HepG2 (cell line): Measurements from ENCODE around the gene KCTD6. TPM values are rescaled to one million over a fixed set of nuclear protein-coding genes. Genes with fewer than 3 reads are reported as not detected.

Experiments used
- GPN1 ChIP-seq: sonication (generic); formaldehyde crosslinking; IDR thresholded peaks from 2 replicates; pipeline ENCODE4 v1.5.1; 2020; ENCODE audit warnings: missing genetic modification reagents, borderline replicate concordance
- JARID2 ChIP-seq: sonication (generic); formaldehyde crosslinking; IDR thresholded peaks from 2 replicates; pipeline ENCODE4 v1.8.1; 2023; ENCODE audit warnings: missing genetic modification reagents, inconsistent platforms; ENCODE audit not compliant: insufficient replicate concordance
- MAZ ChIP-seq, 2 experiments: sonication (generic) in 1 of 2; formaldehyde crosslinking in 1 of 2; IDR thresholded peaks; 2 replicates each; pipeline versions ENCODE4 v1.5.0 to v1.6.1; 2012 to 2020; ENCODE audit warnings: low read depth in 2 of 2, mild to moderate bottlenecking in 2 of 2, borderline replicate concordance in 1 of 2, improper control_type of control experiment in 1 of 2, low read length in 1 of 2, missing genetic modification reagents in 1 of 2, moderate library complexity in 1 of 2
- RAD21 ChIP-seq: fragments of 450-650 bp; formaldehyde crosslinking; IDR thresholded peaks from 2 replicates; pipeline ENCODE4 v1.5.0; 2020; ENCODE audit warnings: mild to moderate bottlenecking
- RARA ChIP-seq: IDR thresholded peaks from 2 replicates; pipeline ENCODE4 v1.6.1; 2016; ENCODE audit warnings: missing genetic modification reagents, missing compliant biosample characterization
- RFX5 ChIP-seq: IDR thresholded peaks from 2 replicates; pipeline ENCODE4 v1.6.1; 2011; ENCODE audit warnings: low read depth, low read length, improper control_type of control experiment
- SOX13 ChIP-seq, 3 experiments: fragments of 450-650 bp in 1 of 3; sonication (generic) in 1 of 3; formaldehyde crosslinking in 1 of 3; IDR thresholded peaks in 2 of 3; conservative IDR thresholded peaks in 1 of 3; 2 replicates each; pipeline versions ENCODE4 v1.5.0 to v1.6.1; 2016 to 2020; ENCODE audit warnings: antibody characterized with exemption in 1 of 3, mild to moderate bottlenecking in 1 of 3, missing compliant biosample characterization in 1 of 3, missing genetic modification reagents in 1 of 3, moderate library complexity in 1 of 3
- SOX6 ChIP-seq, 2 experiments: fragments of 450-650 bp in 1 of 2; sonication (generic) in 1 of 2; formaldehyde crosslinking in 1 of 2; IDR thresholded peaks; 2 replicates each; pipeline versions ENCODE4 v1.4.0 to v1.6.1; 2017 to 2020; ENCODE audit warnings: antibody characterized with exemption in 1 of 2, mild to moderate bottlenecking in 1 of 2, missing genetic modification reagents in 1 of 2
- YY1 ChIP-seq: IDR thresholded peaks from 2 replicates; pipeline ENCODE4 v1.6.1; 2011; ENCODE audit warnings: low read length, low read depth, moderate library complexity, mild to moderate bottlenecking; ENCODE audit not compliant: insufficient read depth, insufficient replicate concordance
- ZNF614 ChIP-seq: IDR thresholded peaks from 2 replicates; pipeline ENCODE4 v1.6.1; 2018; ENCODE audit warnings: missing biosample characterization, missing genetic modification reagents, inconsistent platforms, borderline replicate concordance
- ZNF7 ChIP-seq: IDR thresholded peaks from 2 replicates; pipeline ENCODE4 v1.6.1; 2016; ENCODE audit warnings: missing biosample characterization, missing genetic modification reagents
- ZNF83 ChIP-seq: sonication (generic); formaldehyde crosslinking; IDR thresholded peaks from 2 replicates; pipeline ENCODE4 v1.4.0; 2020; ENCODE audit warnings: missing genetic modification reagents, mild to moderate bottlenecking, borderline replicate concordance
- ZSCAN21 ChIP-seq: sonication (generic); formaldehyde crosslinking; IDR thresholded peaks from 2 replicates; pipeline ENCODE4 v1.8.0; 2022; ENCODE audit warnings: mild to moderate bottlenecking, missing genetic modification reagents, moderate library complexity, borderline replicate concordance
- polyA plus RNA-seq, 8 experiments: library from polyadenylated mRNA; depleted of rRNA in 3 of 8; stranded (reverse) in 7 of 8; unstranded in 1 of 8; fragments of >200 nt; fragmentation: Illumina TruSeq in 4 of 8; extraction: Trizol in 4 of 8; gene quantifications; 2 replicates each; pipeline versions ENCODE4 v1.2.1 to v1.2.3, GENCODE V29; 2011 to 2016; ENCODE audit warnings: low read depth in 4 of 8, missing spikeins in 1 of 8, mixed read lengths in 1 of 8; ENCODE audit not compliant: insufficient read depth in 1 of 8
- total RNA-seq, 5 experiments: library from RNA; depleted of rRNA; stranded (reverse); fragments of >200 nt; fragmentation: Illumina TruSeq; extraction: Trizol; gene quantifications; 2 replicates each; pipeline ENCODE4 v1.2.3, GENCODE V29; 2016; ENCODE audit warnings: low read depth in 1 of 5
- TF ChIP-seq, protein P1 (sequence below): sonication (generic); formaldehyde crosslinking; IDR thresholded peaks from 2 replicates; pipeline ENCODE4 v1.5.1; 2020; ENCODE audit warnings: mild to moderate bottlenecking, missing genetic modification reagents
- TF ChIP-seq, protein P2 (sequence below): sonication (generic); IDR thresholded peaks from 2 replicates; pipeline ENCODE4 v1.6.1; 2016; ENCODE audit warnings: low read depth, borderline replicate concordance
- TF ChIP-seq, protein P3 (sequence below): IDR thresholded peaks from 2 replicates; pipeline ENCODE4 v1.6.1; 2012; ENCODE audit warnings: low read length, improper control_type of control experiment

KCTD6 gene
- total and polyA plus RNA-seq, 2 of the 13 experiments (the other 11 are each of a cell fraction or from before 2014, with no cell fraction given), result 13.4 to 14.2 TPM

DNA sequence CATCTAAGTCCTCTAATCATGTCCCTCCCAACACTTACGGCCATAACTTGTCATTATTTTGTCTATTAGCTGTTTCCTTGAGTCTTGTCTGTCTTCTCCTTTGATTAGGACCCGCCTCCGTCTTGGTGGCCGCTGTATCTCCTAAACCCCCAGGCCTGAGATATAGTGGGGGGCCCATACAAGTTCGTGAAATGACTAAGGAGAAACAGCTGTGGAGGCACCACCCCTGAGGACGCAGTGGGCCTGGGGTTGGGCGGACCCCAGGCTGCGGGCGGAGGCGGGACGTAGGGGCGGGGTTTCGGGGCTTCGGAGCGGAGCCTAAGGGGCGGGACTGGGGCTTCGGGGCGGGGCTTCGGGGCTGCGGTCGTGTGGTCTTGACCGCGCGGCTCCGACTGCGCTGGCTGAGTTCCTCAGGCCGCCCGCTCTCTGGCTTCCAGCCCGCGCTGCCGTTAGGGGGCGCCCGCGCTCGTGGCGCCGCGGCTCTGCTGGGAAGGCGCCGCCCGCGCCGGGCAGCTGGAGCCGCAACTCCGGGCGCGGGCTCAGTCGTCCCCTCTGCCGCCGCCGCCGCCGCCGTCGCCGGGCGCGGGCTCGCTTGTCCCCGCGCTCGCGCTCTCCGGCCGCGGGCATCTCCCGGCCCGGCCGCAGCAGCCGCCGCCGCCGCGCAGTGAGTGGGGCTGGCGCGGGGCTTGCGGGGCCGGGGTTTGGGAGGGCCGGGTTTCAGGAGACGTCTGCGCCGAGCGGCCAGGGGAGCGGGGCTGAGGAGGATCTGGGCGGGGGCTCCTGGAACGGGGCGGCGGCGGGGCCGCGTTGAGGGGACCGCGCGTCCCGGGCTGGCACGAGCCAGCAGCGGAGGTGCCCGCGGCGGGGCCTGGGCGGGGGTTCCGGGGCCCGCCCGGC lies at the start of gene KCTD6 (continued):
- no peak for TF ChIP-seq SOX6 (IDR thresholded peaks at IDR 0.05)
- peak; percentile 21; the same call in 1 of the 2 replicates for TF ChIP-seq SOX6 (CRISPR knock-in tag; IDR thresholded peaks at IDR 0.05)
- TF ChIP-seq, protein P1, sequence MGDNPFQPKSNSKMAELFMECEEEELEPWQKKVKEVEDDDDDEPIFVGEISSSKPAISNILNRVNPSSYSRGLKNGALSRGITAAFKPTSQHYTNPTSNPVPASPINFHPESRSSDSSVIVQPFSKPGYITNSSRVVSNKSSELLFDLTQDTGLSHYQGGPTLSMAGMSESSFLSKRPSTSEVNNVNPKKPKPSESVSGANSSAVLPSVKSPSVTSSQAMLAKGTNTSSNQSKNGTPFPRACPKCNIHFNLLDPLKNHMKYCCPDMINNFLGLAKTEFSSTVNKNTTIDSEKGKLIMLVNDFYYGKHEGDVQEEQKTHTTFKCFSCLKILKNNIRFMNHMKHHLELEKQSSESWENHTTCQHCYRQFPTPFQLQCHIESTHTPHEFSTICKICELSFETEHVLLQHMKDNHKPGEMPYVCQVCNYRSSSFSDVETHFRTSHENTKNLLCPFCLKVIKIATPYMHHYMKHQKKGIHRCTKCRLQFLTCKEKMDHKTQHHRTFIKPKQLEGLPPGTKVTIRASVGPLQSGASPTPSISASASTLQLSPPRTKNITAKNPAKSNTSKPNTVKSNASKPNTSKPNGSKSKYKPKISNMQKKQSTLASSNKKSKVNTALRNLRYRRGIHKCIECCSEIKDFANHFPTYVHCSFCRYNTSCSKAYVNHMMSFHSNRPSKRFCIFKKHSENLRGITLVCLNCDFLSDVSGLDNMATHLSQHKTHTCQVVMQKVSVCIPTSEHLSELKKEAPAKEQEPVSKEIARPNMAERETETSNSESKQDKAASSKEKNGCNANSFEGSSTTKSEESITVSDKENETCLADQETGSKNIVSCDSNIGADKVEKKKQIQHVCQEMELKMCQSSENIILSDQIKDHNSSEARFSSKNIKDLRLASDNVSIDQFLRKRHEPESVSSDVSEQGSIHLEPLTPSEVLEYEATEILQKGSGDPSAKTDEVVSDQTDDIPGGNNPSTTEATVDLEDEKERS (CRISPR knock-in tag), result 0 out of 2 replicates have a peak, but pooled peaks have one; percentile 4
- TF ChIP-seq SOX13 (IDR thresholded peaks at IDR 0.05), result no peak
- TF ChIP-seq SOX13 (CRISPR knock-in tag; conservative IDR thresholded peaks at IDR 0.05 in 1 of 2, IDR thresholded peaks at IDR 0.05 in 1 of 2), result peak in 1 of 2 experiments; percentile 47; a peak in 1 of 4 replicates
- TF ChIP-seq, protein P2, sequence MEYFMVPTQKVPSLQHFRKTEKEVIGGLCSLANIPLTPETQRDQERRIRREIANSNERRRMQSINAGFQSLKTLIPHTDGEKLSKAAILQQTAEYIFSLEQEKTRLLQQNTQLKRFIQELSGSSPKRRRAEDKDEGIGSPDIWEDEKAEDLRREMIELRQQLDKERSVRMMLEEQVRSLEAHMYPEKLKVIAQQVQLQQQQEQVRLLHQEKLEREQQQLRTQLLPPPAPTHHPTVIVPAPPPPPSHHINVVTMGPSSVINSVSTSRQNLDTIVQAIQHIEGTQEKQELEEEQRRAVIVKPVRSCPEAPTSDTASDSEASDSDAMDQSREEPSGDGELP, result peak; percentile 62; the same call in 1 of the 2 replicates
- no peak for TF ChIP-seq ZNF614
- TF ChIP-seq ZNF7 (CRISPR knock-in tag), result peak; percentile 34; the same call in 1 of the 2 replicates
- TF ChIP-seq RAD21 (CRISPR knock-in tag), result peak; percentile 98
- TF ChIP-seq RARA (CRISPR knock-in tag), result peak; percentile 36; the same call in 1 of the 2 replicates
- no peak for TF ChIP-seq GPN1
- TF ChIP-seq YY1, result peak; percentile 84
- no peak for TF ChIP-seq RFX5
- no peak for TF ChIP-seq JARID2 (CRISPR knock-in tag)
- TF ChIP-seq, protein P3, sequence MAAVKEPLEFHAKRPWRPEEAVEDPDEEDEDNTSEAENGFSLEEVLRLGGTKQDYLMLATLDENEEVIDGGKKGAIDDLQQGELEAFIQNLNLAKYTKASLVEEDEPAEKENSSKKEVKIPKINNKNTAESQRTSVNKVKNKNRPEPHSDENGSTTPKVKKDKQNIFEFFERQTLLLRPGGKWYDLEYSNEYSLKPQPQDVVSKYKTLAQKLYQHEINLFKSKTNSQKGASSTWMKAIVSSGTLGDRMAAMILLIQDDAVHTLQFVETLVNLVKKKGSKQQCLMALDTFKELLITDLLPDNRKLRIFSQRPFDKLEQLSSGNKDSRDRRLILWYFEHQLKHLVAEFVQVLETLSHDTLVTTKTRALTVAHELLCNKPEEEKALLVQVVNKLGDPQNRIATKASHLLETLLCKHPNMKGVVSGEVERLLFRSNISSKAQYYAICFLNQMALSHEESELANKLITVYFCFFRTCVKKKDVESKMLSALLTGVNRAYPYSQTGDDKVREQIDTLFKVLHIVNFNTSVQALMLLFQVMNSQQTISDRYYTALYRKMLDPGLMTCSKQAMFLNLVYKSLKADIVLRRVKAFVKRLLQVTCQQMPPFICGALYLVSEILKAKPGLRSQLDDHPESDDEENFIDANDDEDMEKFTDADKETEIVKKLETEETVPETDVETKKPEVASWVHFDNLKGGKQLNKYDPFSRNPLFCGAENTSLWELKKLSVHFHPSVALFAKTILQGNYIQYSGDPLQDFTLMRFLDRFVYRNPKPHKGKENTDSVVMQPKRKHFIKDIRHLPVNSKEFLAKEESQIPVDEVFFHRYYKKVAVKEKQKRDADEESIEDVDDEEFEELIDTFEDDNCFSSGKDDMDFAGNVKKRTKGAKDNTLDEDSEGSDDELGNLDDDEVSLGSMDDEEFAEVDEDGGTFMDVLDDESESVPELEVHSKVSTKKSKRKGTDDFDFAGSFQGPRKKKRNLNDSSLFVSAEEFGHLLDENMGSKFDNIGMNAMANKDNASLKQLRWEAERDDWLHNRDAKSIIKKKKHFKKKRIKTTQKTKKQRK, result no peak
- TF ChIP-seq ZSCAN21 (CRISPR knock-in tag), result peak; percentile 60; the same call in 1 of the 2 replicates
- no peak for TF ChIP-seq MAZ (IDR thresholded peaks at IDR 0.05; ENCODE audit: borderline replicate concordance, low read depth, low read length)
- peak; percentile 64 for TF ChIP-seq MAZ (CRISPR knock-in tag; IDR thresholded peaks at IDR 0.05; ENCODE audit: low read depth)
- TF ChIP-seq ZNF83 (CRISPR knock-in tag), result no peak
